KMS-11 (cell line): ENCODE results near the gene CFAP221.

ENCODE experiments used
- H2AFZ ChIP-seq: fragments of 200-600 bp; sonication (generic); 2 replicates; pipeline ENCODE4 v1.6.1; 2016; ENCODE audit warnings: antibody characterized with exemption, mixed run types, low read depth
- H3K27ac ChIP-seq: fragments of 200-600 bp; sonication (generic); 2 replicates; pipeline ENCODE4 v1.6.1; 2016; ENCODE audit warnings: mild to moderate bottlenecking, mixed run types
- H3K27me3 ChIP-seq: fragments of 200-600 bp; sonication (generic); 2 replicates; pipeline ENCODE4 v1.6.1; 2017; ENCODE audit warnings: mild to moderate bottlenecking, low read depth, mixed run types, moderate library complexity; ENCODE audit not compliant: insufficient read depth
- H3K36me3 ChIP-seq: fragments of 200-600 bp; sonication (generic); 2 replicates; pipeline ENCODE4 v1.6.1; 2017; ENCODE audit warnings: mild to moderate bottlenecking, mixed run types; ENCODE audit not compliant: insufficient read depth
- H3K4me1 ChIP-seq: fragments of 200-600 bp; sonication (generic); 2 replicates; pipeline ENCODE4 v1.6.1; 2016; ENCODE audit warnings: mild to moderate bottlenecking, low read depth, mixed run types; ENCODE audit not compliant: poor library complexity, severe bottlenecking
- H3K4me2 ChIP-seq: fragments of 200-600 bp; sonication (generic); 2 replicates; pipeline ENCODE4 v1.7.0; 2016; ENCODE audit warnings: mild to moderate bottlenecking, mixed run types
- H3K4me3 ChIP-seq: fragments of 200-600 bp; sonication (generic); IDR thresholded peaks from 2 replicates; pipeline ENCODE4 v1.6.1; 2017; ENCODE audit warnings: low read depth, low read length, mixed read lengths; ENCODE audit not compliant: insufficient read depth
- H3K79me2 ChIP-seq: fragments of 200-600 bp; sonication (generic); 2 replicates; pipeline ENCODE4 v1.6.1; 2016; ENCODE audit warnings: low read depth, mixed run types; ENCODE audit not compliant: insufficient read depth
- H3K9ac ChIP-seq: fragments of 200-600 bp; sonication (generic); 2 replicates; pipeline ENCODE4 v1.6.1; 2016; ENCODE audit warnings: mild to moderate bottlenecking, mixed run types
- H4K20me1 ChIP-seq: fragments of 200-600 bp; sonication (generic); 2 replicates; pipeline ENCODE4 v1.6.1; 2016; ENCODE audit warnings: mild to moderate bottlenecking, mixed run types; ENCODE audit not compliant: insufficient read depth
- TF ChIP-seq, protein P1 (sequence below): fragments of 200-600 bp; sonication (generic); conservative IDR thresholded peaks from 2 replicates; pipeline ENCODE4 v1.6.1; 2017; ENCODE audit warnings: low read depth, mild to moderate bottlenecking, antibody characterized with exemption, low read length, moderate library complexity, mixed read lengths

The CFAP221 gene

DNA sequence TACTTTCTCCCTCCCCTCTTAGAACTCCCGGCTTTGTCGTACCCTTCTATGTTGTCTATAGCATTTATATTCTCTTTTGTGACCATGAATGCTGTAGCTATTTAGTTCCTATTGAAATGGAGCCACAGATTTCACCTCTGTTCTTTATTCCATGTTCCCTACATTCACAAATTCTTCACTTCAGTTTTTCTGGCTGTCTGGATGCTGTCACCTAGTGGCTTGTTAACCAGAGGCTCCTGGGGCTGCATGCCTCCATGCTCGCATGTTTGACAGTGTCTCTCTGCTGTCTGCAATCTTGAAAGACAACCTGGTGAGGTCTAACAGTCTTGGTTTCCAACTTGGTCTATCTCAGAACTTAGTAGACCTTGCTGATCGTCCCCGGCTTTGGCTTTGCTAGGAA, 48.2 kb downstream of the CFAP221 start:
- Histone ChIP-seq H3K79me2 (no peaks in the 10 kb centered on the region), H3K27ac (no peak overlapping the region), H3K36me3 (no peaks in the 10 kb centered on the region), H4K20me1 (no peaks in the 10 kb centered on the region), H2AFZ (no peak overlapping the region), H3K27me3 (no peaks in the 10 kb centered on the region), H3K9ac (no peak overlapping the region), H3K4me1 (no peaks in the 10 kb centered on the region), H3K4me2 (no peak overlapping the region), H3K4me3 (no peak overlapping the region)
- TF ChIP-seq, protein P1, sequence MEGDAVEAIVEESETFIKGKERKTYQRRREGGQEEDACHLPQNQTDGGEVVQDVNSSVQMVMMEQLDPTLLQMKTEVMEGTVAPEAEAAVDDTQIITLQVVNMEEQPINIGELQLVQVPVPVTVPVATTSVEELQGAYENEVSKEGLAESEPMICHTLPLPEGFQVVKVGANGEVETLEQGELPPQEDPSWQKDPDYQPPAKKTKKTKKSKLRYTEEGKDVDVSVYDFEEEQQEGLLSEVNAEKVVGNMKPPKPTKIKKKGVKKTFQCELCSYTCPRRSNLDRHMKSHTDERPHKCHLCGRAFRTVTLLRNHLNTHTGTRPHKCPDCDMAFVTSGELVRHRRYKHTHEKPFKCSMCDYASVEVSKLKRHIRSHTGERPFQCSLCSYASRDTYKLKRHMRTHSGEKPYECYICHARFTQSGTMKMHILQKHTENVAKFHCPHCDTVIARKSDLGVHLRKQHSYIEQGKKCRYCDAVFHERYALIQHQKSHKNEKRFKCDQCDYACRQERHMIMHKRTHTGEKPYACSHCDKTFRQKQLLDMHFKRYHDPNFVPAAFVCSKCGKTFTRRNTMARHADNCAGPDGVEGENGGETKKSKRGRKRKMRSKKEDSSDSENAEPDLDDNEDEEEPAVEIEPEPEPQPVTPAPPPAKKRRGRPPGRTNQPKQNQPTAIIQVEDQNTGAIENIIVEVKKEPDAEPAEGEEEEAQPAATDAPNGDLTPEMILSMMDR, result no peak

DNA sequence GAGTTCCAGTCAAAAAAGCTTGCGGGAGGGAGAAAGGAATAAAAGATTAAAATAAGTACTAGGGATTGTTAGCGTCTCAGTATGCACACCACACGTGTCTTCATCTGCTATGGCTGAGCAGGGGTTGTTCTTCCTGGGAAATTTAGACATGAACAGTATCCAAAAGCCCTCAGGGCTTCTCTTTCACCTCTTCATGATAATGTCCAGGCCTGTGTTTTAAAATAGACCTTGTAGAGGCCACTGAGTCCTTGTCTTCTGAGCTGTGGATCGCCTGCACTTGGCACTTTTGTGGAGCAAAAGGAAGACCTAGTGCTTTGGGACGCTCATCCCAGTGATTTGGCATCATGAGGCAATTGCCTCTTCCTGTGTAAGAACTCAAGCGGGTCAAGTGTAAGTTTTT, 52.4 kb downstream of the CFAP221 start:
- H3K27me3 ChIP-seq, result no peaks in the 10 kb centered on the region
- no peak overlapping the region for H3K4me3 ChIP-seq
- H3K4me2 ChIP-seq, result no peak overlapping the region
- H3K27ac ChIP-seq, result no peak overlapping the region
- no peaks in the 10 kb centered on the region for H3K36me3 ChIP-seq
- H3K79me2 ChIP-seq, result no peaks in the 10 kb centered on the region
- H2AFZ ChIP-seq, result no peak overlapping the region
- H3K4me1 ChIP-seq, result no peaks in the 10 kb centered on the region
- TF ChIP-seq, protein P1, result no peak
- H4K20me1 ChIP-seq, result no peaks in the 10 kb centered on the region
- H3K9ac ChIP-seq, result no peak overlapping the region

DNA sequence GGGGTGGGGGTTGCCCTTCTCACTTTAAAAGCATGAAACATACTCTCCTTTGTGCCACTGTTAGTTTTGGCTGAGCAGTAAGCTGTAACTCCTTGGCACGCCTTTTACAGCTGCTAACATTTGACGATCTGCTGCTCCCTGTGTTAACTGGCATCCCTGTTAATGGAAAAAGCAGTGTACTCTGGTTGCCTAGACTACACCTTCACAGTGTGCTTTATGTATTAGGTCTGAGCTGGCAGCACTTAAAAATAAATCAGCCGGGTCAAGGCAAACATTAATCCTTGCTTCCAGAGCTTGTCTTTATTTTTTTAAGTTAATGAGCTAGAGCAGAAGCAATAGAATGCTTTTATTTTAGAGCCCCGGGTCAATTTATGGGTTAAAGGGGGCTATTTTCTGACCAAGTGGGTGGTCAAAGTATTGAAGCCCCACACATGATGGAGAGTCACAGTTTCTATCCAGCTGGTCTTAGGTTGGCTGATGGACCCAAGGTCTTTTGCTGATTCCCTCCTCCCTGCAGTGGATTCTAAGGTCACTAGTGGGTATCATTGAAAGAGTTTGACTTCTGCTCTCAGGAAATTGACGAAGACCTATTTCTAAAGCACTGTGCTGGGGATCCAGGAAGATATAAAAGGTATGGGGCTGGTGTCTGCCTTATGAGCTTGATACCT, 54.5 kb downstream of the CFAP221 start:
- TF ChIP-seq, protein P1, result no peak
- Histone ChIP-seq H2AFZ (no peak overlapping the region), H3K9ac (no peak overlapping the region), H3K4me1 (no peaks in the 10 kb centered on the region), H3K79me2 (no peaks in the 10 kb centered on the region), H3K4me3 (no peak overlapping the region), H3K27ac (no peak overlapping the region), H4K20me1 (no peaks in the 10 kb centered on the region), H3K27me3 (no peaks in the 10 kb centered on the region), H3K4me2 (no peak overlapping the region), H3K36me3 (no peaks in the 10 kb centered on the region)

DNA sequence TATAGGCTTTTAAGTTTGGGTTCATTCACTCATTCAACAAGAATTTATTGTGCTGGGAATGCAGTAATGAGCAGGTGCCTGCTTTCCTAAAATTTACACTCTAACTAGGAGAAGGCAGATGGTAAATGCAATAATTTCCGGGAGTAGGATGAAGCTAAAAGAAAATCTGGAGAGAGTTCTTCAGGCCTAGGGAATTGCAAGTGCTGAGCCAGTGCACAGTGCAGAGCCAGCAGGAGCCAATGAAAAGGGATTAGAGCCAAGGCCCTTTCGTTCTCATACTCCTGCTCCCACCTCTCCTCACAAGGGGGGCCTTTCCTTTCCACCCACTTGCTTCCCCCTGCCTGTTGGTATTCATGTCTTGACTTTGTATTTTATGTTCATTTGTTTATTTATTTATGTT, 55.1 kb downstream of the CFAP221 start:
- H3K27me3 ChIP-seq, result no peaks in the 10 kb centered on the region
- H3K9ac ChIP-seq, result no peak overlapping the region
- H3K4me2 ChIP-seq, result no peak overlapping the region
- no peak overlapping the region for H3K4me3 ChIP-seq
- H4K20me1 ChIP-seq, result no peaks in the 10 kb centered on the region
- H3K4me1 ChIP-seq, result no peaks in the 10 kb centered on the region
- H2AFZ ChIP-seq, result no peak overlapping the region
- TF ChIP-seq, protein P1, result no peak
- H3K36me3 ChIP-seq, result no peaks in the 10 kb centered on the region
- no peak overlapping the region for H3K27ac ChIP-seq
- H3K79me2 ChIP-seq, result no peaks in the 10 kb centered on the region
